Endothelial cell of umbilical vein (primary cell): ENCODE measurements around the gene ZMPSTE24.

Experiments used
- EZH2 ChIP-seq: IDR thresholded peaks from 2 replicates; pipeline ENCODE4 v1.6.1; 2012; ENCODE audit warnings: borderline replicate concordance, low read depth, mild to moderate bottlenecking, moderate library complexity, low read length, inconsistent platforms; ENCODE audit not compliant: severe bottlenecking
- FOS ChIP-seq: IDR thresholded peaks from 2 replicates; pipeline ENCODE4 v1.6.1; 2011; ENCODE audit warnings: mild to moderate bottlenecking, low read length, moderate library complexity, borderline replicate concordance; ENCODE audit not compliant: insufficient read depth
- GATA2 ChIP-seq: IDR thresholded peaks from 2 replicates; pipeline ENCODE4 v1.7.0; 2011; ENCODE audit warnings: low read depth, mild to moderate bottlenecking, moderate library complexity, mixed read lengths, low read length; ENCODE audit not compliant: insufficient read length, insufficient read depth
- MAX ChIP-seq: IDR thresholded peaks from 2 replicates; pipeline ENCODE4 v1.6.1; 2011; ENCODE audit not compliant: insufficient read depth, insufficient read length
- MYC ChIP-seq: IDR thresholded peaks from one replicate; pipeline ENCODE4 v1.6.1; 2011; ENCODE audit warnings: mild to moderate bottlenecking, low read depth, low read length
- POLR2A ChIP-seq: IDR thresholded peaks from 2 replicates; pipeline ENCODE4 v1.6.1; 2012; ENCODE audit warnings: low read depth, mild to moderate bottlenecking, control low read depth, low read length
- TF ChIP-seq, protein P1 (sequence below), 2 donors: IDR thresholded peaks; 1 replicate in 1 of 2; 2 replicates in 1 of 2; pipeline ENCODE4 v1.5.1; 2011; ENCODE audit warnings: low read length in 2 of 2, mild to moderate bottlenecking in 2 of 2, moderate library complexity in 2 of 2, control low read depth in 1 of 2, inconsistent platforms in 1 of 2, low read depth in 1 of 2; ENCODE audit not compliant: insufficient read depth in 1 of 2; ENCODE audit errors: extremely low read depth in 1 of 2

DNA sequence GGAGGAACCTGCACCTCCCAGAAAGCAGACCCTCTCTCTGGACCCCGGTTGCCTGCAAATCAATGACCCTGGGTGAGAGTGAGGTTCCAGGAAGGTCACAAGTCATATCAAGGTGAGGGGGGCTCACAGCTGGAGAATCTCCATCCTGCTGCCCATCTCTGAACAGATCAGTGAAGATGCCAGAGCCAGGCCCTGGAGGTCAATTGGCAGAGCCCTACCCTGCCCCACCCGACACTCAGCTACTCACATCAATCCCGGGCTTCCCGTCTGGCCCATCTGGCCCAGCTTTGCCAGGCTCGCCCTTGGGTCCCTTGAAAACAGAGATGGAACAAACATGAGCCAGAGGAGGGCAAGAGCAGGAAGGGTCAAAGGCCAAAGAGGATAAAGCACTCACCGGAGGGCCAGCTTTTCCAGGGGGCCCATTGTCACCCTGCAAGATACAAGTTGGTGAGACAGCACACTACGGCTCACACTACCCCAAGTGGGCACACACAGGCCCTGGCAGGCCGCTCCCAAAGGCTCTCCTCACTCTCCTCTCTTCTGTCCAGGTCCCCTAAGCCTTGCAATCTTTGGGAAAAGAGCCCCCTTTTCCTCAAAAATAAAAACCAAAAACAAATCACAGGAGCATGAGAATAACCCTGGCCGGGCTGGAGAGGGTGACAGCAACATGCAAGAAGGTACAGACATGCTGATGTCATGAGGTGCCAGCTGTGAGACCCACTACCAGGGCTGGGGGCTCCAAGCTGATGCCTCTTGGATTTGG lies 56.1 kb downstream of the ZMPSTE24 start:
- TF ChIP-seq POLR2A: no peak
- TF ChIP-seq, protein P1, sequence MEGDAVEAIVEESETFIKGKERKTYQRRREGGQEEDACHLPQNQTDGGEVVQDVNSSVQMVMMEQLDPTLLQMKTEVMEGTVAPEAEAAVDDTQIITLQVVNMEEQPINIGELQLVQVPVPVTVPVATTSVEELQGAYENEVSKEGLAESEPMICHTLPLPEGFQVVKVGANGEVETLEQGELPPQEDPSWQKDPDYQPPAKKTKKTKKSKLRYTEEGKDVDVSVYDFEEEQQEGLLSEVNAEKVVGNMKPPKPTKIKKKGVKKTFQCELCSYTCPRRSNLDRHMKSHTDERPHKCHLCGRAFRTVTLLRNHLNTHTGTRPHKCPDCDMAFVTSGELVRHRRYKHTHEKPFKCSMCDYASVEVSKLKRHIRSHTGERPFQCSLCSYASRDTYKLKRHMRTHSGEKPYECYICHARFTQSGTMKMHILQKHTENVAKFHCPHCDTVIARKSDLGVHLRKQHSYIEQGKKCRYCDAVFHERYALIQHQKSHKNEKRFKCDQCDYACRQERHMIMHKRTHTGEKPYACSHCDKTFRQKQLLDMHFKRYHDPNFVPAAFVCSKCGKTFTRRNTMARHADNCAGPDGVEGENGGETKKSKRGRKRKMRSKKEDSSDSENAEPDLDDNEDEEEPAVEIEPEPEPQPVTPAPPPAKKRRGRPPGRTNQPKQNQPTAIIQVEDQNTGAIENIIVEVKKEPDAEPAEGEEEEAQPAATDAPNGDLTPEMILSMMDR (IDR thresholded peaks at IDR 0.05; ENCODE audit: extremely low read depth in 1 of 2, insufficient read depth in 1 of 2, low read depth in 1 of 2, low read length in 2 of 2): no peak
- TF ChIP-seq EZH2: no peak
- TF ChIP-seq FOS: no peak
- no peak for TF ChIP-seq MYC
- no peak for TF ChIP-seq MAX
- TF ChIP-seq GATA2: no peak
